GM12878 (cell line): Measurements from ENCODE around the gene TTLL11. TPM values are rescaled to one million over a fixed set of nuclear protein-coding genes. Genes with fewer than 3 reads are reported as not detected.

Experiments used
- ATAC-seq: fragments of 200-7000 bp; cut with Tn5 transposase; 3 replicates; pipeline ENCODE4 v1.9.1; 2020; ENCODE audit warnings: mild to moderate bottlenecking, moderate library complexity
- BruUV-seq: library from RNA; stranded (reverse); fragments of 400-500 nt; replicated peaks from 2 replicates; lab custom pipeline; 2021; lab: Mats Ljungman, UMichigan
- CTCF ChIA-PET: fragments of 300-600 bp; sonication (Branson Sonifier 250); formaldehyde crosslinking; extraction: SDS; loops from one replicate; lab custom pipeline; 2021; ENCODE audit warnings: inconsistent platforms; lab: Yijun Ruan, JAX
- POLR2A ChIA-PET: fragments of 350-600 bp; formaldehyde crosslinking; extraction: SDS; loops from one replicate; lab custom pipeline; 2021; ENCODE audit warnings: inconsistent platforms; lab: Charles Lee
- RAD21 ChIA-PET: fragments of 300-600 bp; sonication (Branson Sonifier 250); formaldehyde crosslinking; loops from one replicate; lab custom pipeline; 2023; ENCODE audit warnings: antibody characterized with exemption; ENCODE audit not compliant: unreplicated experiment; lab: Charles Lee
- SMC1A ChIA-PET: fragments of 300-600 bp; sonication (Branson Sonifier 250); formaldehyde crosslinking; loops from one replicate; lab custom pipeline; 2023; ENCODE audit not compliant: unreplicated experiment, uncharacterized antibody; lab: Charles Lee
- DNase-seq: peaks from one replicate; pipeline ENCODE4 v3.0.0-alpha.2; 2011; ENCODE audit warnings: low read depth, low spot score
- FAIRE-seq: peaks from 3 replicates; lab custom pipeline; 2011; peaks lifted over from hg19 to GRCh38; lab: Jason Lieb, UNC
- H2AFZ ChIP-seq: 2 replicates; pipeline ENCODE4 v1.6.0; 2011; ENCODE audit warnings: low read depth, low read length, control low read depth; ENCODE audit not compliant: control insufficient read depth
- H3K27ac ChIP-seq: 2 replicates; pipeline ENCODE4 v1.5.1; 2011; ENCODE audit warnings: control low read depth; ENCODE audit not compliant: control insufficient read depth, insufficient read depth
- H3K27me3 ChIP-seq, 2 experiments: replicated peaks in 1 of 2; 2 replicates each; pipeline versions ENCODE4 v1.6.0 to v1.6.1; 2011; ENCODE audit warnings: low read length in 1 of 2; ENCODE audit not compliant: control insufficient read depth in 2 of 2, insufficient read depth in 2 of 2
- H3K36me3 ChIP-seq, 2 experiments: 2 replicates each; pipeline ENCODE4 v1.5.1; 2011; ENCODE audit warnings: low read length in 1 of 2; ENCODE audit not compliant: control insufficient read depth in 2 of 2, insufficient read depth in 2 of 2
- H3K4me1 ChIP-seq: 2 replicates; pipeline ENCODE4 v1.6.1; 2011; ENCODE audit warnings: mild to moderate bottlenecking, low read length, moderate library complexity, mixed read lengths; ENCODE audit not compliant: control insufficient read depth, insufficient read depth
- H3K4me2 ChIP-seq: 2 replicates; pipeline ENCODE4 v1.6.0; 2011; ENCODE audit warnings: control low read depth; ENCODE audit not compliant: control insufficient read depth, insufficient read depth
- H3K4me3 ChIP-seq: fragments of 200-600 bp; sonication (generic); 2 replicates; pipeline ENCODE4 v1.5.1; 2016
- H3K79me2 ChIP-seq: 2 replicates; pipeline ENCODE4 v1.6.0; 2011; ENCODE audit warnings: low read length; ENCODE audit not compliant: control insufficient read depth, insufficient read depth
- H3K9ac ChIP-seq: 2 replicates; pipeline ENCODE4 v1.8.0; 2011; ENCODE audit warnings: low read length, control low read depth, mixed read lengths; ENCODE audit not compliant: control insufficient read depth, insufficient read depth
- H3K9me3 ChIP-seq: replicated peaks from 3 replicates; pipeline ENCODE4 v1.5.1; 2011; ENCODE audit warnings: mild to moderate bottlenecking, low read length; ENCODE audit not compliant: control insufficient read depth, insufficient read depth
- H4K20me1 ChIP-seq: 2 replicates; pipeline ENCODE4 v1.6.0; 2011; ENCODE audit not compliant: control insufficient read depth, insufficient read depth
- CHD4 ChIP-seq: fragments of 200-600 bp; sonication (generic); IDR thresholded peaks from 2 replicates; pipeline ENCODE4 v1.6.1; 2016; ENCODE audit warnings: mild to moderate bottlenecking
- HDGF ChIP-seq: fragments of 450-650 bp; IDR thresholded peaks from 2 replicates; pipeline ENCODE4 v1.6.1; 2016; ENCODE audit warnings: antibody characterized with exemption
- POU2F2 ChIP-seq: IDR thresholded peaks from 3 replicates; pipeline ENCODE4 v1.6.1; 2011; ENCODE audit warnings: low read depth, mild to moderate bottlenecking, low read length, borderline replicate concordance
- ZBED1 ChIP-seq: IDR thresholded peaks from 2 replicates; pipeline ENCODE4 v1.6.1; 2016; ENCODE audit warnings: borderline replicate concordance
- ZZZ3 ChIP-seq: IDR thresholded peaks from 2 replicates; pipeline ENCODE4 v1.6.1; 2011; ENCODE audit warnings: low read depth; ENCODE audit not compliant: control insufficient read depth, insufficient read length
- WGBS: methylation state at CpG from one replicate; pipeline ENCODE4 v1.1.6; 2016; ENCODE audit warnings: low lambda C conversion rate; ENCODE audit not compliant: insufficient replicate concordance, insufficient coverage; ENCODE audit errors: missing lambda C conversion rate; 5-methylcytosine and 5-hydroxymethylcytosine counted together
- in situ Hi-C: fragments of 300-500 bp; cut with MboI; formaldehyde crosslinking; loops from 9 replicates; pipeline ENCODE4 v1.14.3; 2018; ENCODE audit warnings: mixed read lengths
- intact Hi-C: fragments of 100-400 bp; cut with micrococcal nuclease; formaldehyde crosslinking; loops from one replicate; pipeline ENCODE4 v1.14.2; 2022; ENCODE audit not compliant: unreplicated experiment
- polyA plus RNA-seq, 11 experiments: library from polyadenylated mRNA; depleted of rRNA in 4 of 11; unstranded in 6 of 11; stranded (reverse) in 5 of 11; fragments of >200 nt; fragmentation: Nextera tagmentation in 4 of 11; fragmentation: Illumina TruSeq in 1 of 11; extraction: Ambion mirVana in 4 of 11; extraction: Trizol in 1 of 11; gene quantifications; 1 replicate in 1 of 11; 2 replicates in 10 of 11; pipeline versions ENCODE4 v1.2.1 to v1.2.3, GENCODE V29; 2011 to 2016; ENCODE audit warnings: inconsistent platforms in 2 of 11, missing spikeins in 2 of 11, low read depth in 1 of 11
- total RNA-seq, 4 experiments: library from RNA; depleted of rRNA in 3 of 4; stranded (reverse); fragments of >200 nt in 3 of 4; fragmentation: Illumina TruSeq in 1 of 4; extraction: Trizol in 1 of 4; gene quantifications; 2 replicates each; pipeline versions ENCODE4 v1.2.1 to v1.2.3, GENCODE V29; 2013 to 2021
- TF ChIP-seq, protein P1 (sequence below): IDR thresholded peaks from 2 replicates; pipeline ENCODE4 v1.6.1; 2012; ENCODE audit warnings: low read depth, low read length, improper control_type of control experiment
- TF ChIP-seq, protein P2 (sequence below): fragments of 450-650 bp; formaldehyde crosslinking; IDR thresholded peaks from 2 replicates; pipeline ENCODE4 v1.4.0; 2020; ENCODE audit warnings: mild to moderate bottlenecking, moderate library complexity

Gene TTLL11
- total and polyA plus RNA-seq, 10 of the 15 experiments (the other 5 are each of a cell fraction or from before 2014, with no cell fraction given): 1.2 to 3.7 (median 2.9) TPM

DNA sequence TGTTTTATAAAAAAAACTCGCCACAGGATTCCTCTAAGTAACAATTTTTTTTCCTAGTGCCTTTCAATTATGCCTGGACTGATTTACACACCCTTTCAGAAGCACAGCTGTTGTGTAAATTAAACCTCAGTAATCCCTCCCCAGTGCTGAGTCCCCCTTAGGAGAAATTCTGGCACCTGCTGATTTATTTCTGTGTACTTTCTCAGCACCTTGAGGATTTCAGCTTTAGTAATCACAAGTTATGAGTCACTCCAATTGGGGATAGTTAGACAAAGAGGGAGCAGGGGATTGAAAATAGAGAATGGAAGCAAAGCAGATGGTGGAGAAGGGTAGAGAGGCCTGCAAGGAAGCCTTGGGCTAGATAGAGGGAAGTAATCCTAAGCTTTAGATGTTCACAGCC is 171.7 kb downstream of the TTLL11 start:
- 0% methylated on average over 1 of the region's 1 CpG for WGBS
- ATAC-seq (no peak), FAIRE-seq (no peak), DNase-seq (no peak)
- CTCF ChIA-PET: interaction anchor here (1.0 kb wide), 1 partner anchor 31 kb away, joined by 3 read pairs; no protein-coding TSS in a partner anchor
- Histone ChIP-seq H3K9me3 (no peaks in the 10 kb centered on the region), H3K9ac (no peak overlapping the region), H3K27me3 (no peaks in the 10 kb centered on the region; a peak in 1 of 4 replicates), H4K20me1 (no peaks in the 10 kb centered on the region), H2AFZ (no peak overlapping the region), H3K36me3 (no peaks in the 10 kb centered on the region), H3K79me2 (no peaks in the 10 kb centered on the region), H3K4me1 (no peaks in the 10 kb centered on the region), H3K4me3 (no peak overlapping the region), H3K4me2 (no peak overlapping the region), H3K27ac (no peak overlapping the region)
- RAD21 ChIA-PET: no interaction called here
- POLR2A ChIA-PET: no interaction called here
- BruUV-seq: no TSS peak
- intact Hi-C loops (no loop called here), in situ Hi-C loops (no loop called here)
- TF ChIP-seq, protein P1, sequence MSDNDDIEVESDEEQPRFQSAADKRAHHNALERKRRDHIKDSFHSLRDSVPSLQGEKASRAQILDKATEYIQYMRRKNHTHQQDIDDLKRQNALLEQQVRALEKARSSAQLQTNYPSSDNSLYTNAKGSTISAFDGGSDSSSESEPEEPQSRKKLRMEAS: no peak
- SMC1A ChIA-PET: no interaction called here

DNA sequence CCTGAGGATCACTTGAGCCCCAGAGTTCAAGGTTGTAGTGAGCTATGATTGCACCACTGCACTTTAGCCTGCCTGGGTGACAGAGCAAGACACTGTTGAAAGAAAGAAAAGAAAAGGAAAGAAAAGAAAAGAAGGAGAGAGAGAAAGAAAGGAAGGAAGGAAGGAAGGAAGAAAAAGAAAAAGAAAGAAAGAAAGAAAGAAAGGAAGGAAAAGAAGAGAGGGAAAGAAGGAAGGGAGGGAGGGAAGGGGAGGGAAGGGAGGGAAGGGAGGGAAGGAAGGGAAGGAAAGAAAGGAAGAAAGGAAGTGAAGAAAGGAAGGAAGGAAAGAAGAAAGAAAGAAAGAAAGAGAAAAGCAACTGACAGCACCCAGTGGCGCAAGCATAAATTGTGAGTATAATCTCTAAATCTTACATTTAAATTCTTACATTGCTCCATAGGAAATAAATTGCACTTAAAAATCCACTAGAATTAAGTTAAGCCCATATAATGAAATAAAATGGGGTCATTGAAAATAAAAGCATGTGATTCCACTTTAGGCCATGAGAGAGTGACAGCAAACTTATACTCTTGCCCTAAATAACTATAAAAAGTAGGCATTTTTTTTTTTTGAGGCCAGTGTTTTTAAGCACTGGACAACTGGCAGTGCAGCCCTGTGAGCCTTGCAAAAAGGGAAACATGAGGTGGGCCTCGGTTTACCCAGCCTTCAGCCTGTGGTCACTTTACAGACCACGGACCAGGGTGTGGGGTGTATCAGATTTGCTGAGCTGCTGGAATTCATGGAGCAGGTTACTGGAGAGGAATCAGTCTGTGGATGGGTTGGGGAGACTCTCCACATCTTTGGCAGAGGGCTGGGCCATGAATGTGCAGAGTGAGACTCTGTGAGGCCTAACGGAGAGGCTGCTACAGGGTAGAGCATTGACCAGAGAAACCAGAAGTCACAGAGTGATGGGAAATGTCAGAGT is 175.5 kb downstream of the TTLL11 start:
- no peak overlapping the region for H2AFZ ChIP-seq
- H3K4me2 ChIP-seq: no peak overlapping the region
- no peak overlapping the region for H3K27ac ChIP-seq
- no peaks in the 10 kb centered on the region for H3K4me1 ChIP-seq
- CTCF ChIA-PET: no interaction called here
- DNase-seq: no peak
- H3K79me2 ChIP-seq: no peaks in the 10 kb centered on the region
- H3K4me3 ChIP-seq: no peak overlapping the region
- intact Hi-C loops (no loop called here), in situ Hi-C loops (no loop called here)
- 43% methylated on average over 4 of the region's 4 CpGs for WGBS
- no peaks in the 10 kb centered on the region for H4K20me1 ChIP-seq
- H3K9me3 ChIP-seq: no peaks in the 10 kb centered on the region
- RAD21 ChIA-PET: interaction anchor here (0.6 kb wide), 1 partner anchor 467 kb away, joined by 3 read pairs; no protein-coding TSS in a partner anchor
- no peak overlapping the region for H3K9ac ChIP-seq
- no TSS peak for BruUV-seq
- ATAC-seq: no peak
- SMC1A ChIA-PET: no interaction called here
- POLR2A ChIA-PET: no interaction called here
- no peaks in the 10 kb centered on the region; a peak in 1 of 4 replicates for H3K27me3 ChIP-seq
- FAIRE-seq: no peak
- no peaks in the 10 kb centered on the region for H3K36me3 ChIP-seq
- TF ChIP-seq, protein P2, sequence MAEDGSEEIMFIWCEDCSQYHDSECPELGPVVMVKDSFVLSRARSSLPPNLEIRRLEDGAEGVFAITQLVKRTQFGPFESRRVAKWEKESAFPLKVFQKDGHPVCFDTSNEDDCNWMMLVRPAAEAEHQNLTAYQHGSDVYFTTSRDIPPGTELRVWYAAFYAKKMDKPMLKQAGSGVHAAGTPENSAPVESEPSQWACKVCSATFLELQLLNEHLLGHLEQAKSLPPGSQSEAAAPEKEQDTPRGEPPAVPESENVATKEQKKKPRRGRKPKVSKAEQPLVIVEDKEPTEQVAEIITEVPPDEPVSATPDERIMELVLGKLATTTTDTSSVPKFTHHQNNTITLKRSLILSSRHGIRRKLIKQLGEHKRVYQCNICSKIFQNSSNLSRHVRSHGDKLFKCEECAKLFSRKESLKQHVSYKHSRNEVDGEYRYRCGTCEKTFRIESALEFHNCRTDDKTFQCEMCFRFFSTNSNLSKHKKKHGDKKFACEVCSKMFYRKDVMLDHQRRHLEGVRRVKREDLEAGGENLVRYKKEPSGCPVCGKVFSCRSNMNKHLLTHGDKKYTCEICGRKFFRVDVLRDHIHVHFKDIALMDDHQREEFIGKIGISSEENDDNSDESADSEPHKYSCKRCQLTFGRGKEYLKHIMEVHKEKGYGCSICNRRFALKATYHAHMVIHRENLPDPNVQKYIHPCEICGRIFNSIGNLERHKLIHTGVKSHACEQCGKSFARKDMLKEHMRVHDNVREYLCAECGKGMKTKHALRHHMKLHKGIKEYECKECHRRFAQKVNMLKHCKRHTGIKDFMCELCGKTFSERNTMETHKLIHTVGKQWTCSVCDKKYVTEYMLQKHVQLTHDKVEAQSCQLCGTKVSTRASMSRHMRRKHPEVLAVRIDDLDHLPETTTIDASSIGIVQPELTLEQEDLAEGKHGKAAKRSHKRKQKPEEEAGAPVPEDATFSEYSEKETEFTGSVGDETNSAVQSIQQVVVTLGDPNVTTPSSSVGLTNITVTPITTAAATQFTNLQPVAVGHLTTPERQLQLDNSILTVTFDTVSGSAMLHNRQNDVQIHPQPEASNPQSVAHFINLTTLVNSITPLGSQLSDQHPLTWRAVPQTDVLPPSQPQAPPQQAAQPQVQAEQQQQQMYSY: no peak
- TF ChIP-seq ZZZ3 (no peak), POU2F2 (no peak), ZBED1 (no peak), CHD4 (no peak), HDGF (no peak)
